ENCODE results near the gene PRKCE. TPM values are rescaled to one million over a fixed set of nuclear protein-coding genes. Genes with fewer than 3 reads are reported as not detected.

Gene PRKCE
- total RNA-seq, 1 experiment from 2014 or later, result 1.3 TPM

DNA sequence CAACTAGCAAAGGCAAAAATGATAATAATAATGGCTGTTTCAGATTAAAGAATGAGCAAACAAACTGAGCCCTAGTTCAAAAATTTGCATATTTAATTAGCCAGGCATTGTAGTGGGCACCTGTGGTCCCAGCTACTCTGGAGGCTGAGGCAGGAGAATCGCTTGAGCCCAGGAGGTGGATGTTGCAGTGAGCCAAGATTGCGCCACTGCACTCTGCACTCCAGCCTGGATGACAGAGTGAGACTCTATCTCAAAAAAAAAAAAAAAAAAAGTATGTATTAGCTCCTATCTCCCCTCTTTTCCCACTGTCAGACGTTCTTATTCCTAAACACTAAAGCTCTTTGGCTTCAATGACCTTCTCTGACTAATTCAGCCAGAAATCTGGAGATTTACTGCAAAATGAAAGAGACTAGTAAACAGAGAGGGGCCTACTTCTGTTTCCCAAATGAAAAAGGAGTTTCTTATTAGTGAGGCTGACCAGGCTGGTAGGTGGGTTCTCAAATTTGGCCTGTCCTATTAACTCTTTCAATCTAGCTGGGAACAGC lies 36.5 kb upstream of the PRKCE start:
- no peak overlapping the region for H3K14ac ChIP-seq (ENCODE audit: insufficient read depth, low read length)
- Mint-ChIP-seq H3K4me3 (no peak overlapping the region), H3K27me3 (ENCODE audit: low read depth) (no peaks in the 10 kb centered on the region), H3K36me3 (ENCODE audit: insufficient read depth in 1 of 3, low read depth in 3 of 3) (no peaks in the 10 kb centered on the region), H3K27ac (no peak overlapping the region), H3K4me1 (peaks cover 16 to 21% of the 10 kb centered on the region in 2 experiments), H3K9me3 (no peaks in the 10 kb centered on the region)
- no peaks in the 10 kb centered on the region for H3K27me3 ChIP-seq (ENCODE audit: insufficient read depth, low read length)
- H3K56ac ChIP-seq (ENCODE audit: insufficient read length, low read depth, low read length), result no peak overlapping the region
- H3K27ac ChIP-seq (ENCODE audit: insufficient read length, low read depth, low read length), result no peak overlapping the region
- no peak overlapping the region for H4K5ac ChIP-seq (ENCODE audit: insufficient read length, low read depth, low read length)
- H3K79me2 ChIP-seq (ENCODE audit: insufficient read depth, low read length), result no peaks in the 10 kb centered on the region; the same call in 1 of the 2 replicates
- H2BK20ac ChIP-seq (ENCODE audit: low read depth, low read length, poor library complexity, severe bottlenecking), result no peak overlapping the region
- no CpG with 5 or more reads among the region's 3 CpGs for WGBS (ENCODE audit: extremely low coverage, insufficient read length, low lambda C conversion rate)
- H3K23me2 ChIP-seq (ENCODE audit: insufficient read length, low read depth, low read length, poor library complexity, severe bottlenecking), result no peaks in the 10 kb centered on the region
- no peak overlapping the region for H4K91ac ChIP-seq (ENCODE audit: insufficient read length, low read depth, low read length)
- H3K9me3 ChIP-seq (ENCODE audit: control insufficient read depth, low read depth, low read length), result no peaks in the 10 kb centered on the region
- no peak overlapping the region for H2BK5ac ChIP-seq (ENCODE audit: insufficient read length, low read length)
- no peak overlapping the region for H3K23ac ChIP-seq (ENCODE audit: insufficient read length, low read depth, low read length)
- H2BK12ac ChIP-seq (ENCODE audit: insufficient read length, low read depth, low read length), result no peak overlapping the region
- TF ChIP-seq, protein P1, sequence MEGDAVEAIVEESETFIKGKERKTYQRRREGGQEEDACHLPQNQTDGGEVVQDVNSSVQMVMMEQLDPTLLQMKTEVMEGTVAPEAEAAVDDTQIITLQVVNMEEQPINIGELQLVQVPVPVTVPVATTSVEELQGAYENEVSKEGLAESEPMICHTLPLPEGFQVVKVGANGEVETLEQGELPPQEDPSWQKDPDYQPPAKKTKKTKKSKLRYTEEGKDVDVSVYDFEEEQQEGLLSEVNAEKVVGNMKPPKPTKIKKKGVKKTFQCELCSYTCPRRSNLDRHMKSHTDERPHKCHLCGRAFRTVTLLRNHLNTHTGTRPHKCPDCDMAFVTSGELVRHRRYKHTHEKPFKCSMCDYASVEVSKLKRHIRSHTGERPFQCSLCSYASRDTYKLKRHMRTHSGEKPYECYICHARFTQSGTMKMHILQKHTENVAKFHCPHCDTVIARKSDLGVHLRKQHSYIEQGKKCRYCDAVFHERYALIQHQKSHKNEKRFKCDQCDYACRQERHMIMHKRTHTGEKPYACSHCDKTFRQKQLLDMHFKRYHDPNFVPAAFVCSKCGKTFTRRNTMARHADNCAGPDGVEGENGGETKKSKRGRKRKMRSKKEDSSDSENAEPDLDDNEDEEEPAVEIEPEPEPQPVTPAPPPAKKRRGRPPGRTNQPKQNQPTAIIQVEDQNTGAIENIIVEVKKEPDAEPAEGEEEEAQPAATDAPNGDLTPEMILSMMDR (conservative IDR thresholded peaks at IDR 0.05), result no peak
- DNase-seq, result no peak
- no peaks in the 10 kb centered on the region for H3K79me1 ChIP-seq (ENCODE audit: insufficient read depth, low read depth, low read length, poor library complexity, severe bottlenecking)
- H3K18ac ChIP-seq (ENCODE audit: insufficient read length, low read depth, low read length), result no peak overlapping the region
- no peak overlapping the region for H2AFZ ChIP-seq (ENCODE audit: low read length)
- no peak overlapping the region for H2BK15ac ChIP-seq (ENCODE audit: low read depth, low read length)
- no peak overlapping the region for H2BK120ac ChIP-seq (ENCODE audit: low read depth, low read length, poor library complexity, severe bottlenecking)
- H2AK5ac ChIP-seq (ENCODE audit: insufficient read length, low read length), result no peak overlapping the region
- H4K8ac ChIP-seq (replicated peaks; ENCODE audit: insufficient read length, low read depth, low read length), result no peak overlapping the region
- no peak overlapping the region for H3K4ac ChIP-seq (ENCODE audit: low read depth, low read length)
- no peak overlapping the region for H3K4me2 ChIP-seq (ENCODE audit: insufficient read depth, insufficient read length, low read length)
- no peak overlapping the region for H3T11ph ChIP-seq (ENCODE audit: low read length)
- H4K20me1 ChIP-seq (ENCODE audit: control insufficient read depth, insufficient read depth, insufficient read length), result no peaks in the 10 kb centered on the region
- H3K9ac ChIP-seq (ENCODE audit: extremely low read depth, insufficient read length, low read length), result no peak overlapping the region
- no peaks in the 10 kb centered on the region for H3K4me1 ChIP-seq (ENCODE audit: insufficient read depth, low read length)
